Loucy (cell line): ENCODE measurements around the gene EXOSC2.
"Not testable (repeated sequence)": the region's sequence is repeated elsewhere in the genome, so short reads cannot be mapped to it uniquely, and the experiment has no call there.

Experiments used
- H2AFZ ChIP-seq: fragments of 200-600 bp; sonication (generic); 2 replicates; pipeline ENCODE4 v1.6.0; 2016; ENCODE audit warnings: antibody characterized with exemption, mild to moderate bottlenecking, low read length, moderate library complexity
- H3F3A ChIP-seq: fragments of 200-600 bp; 2 replicates; pipeline ENCODE4 v1.6.0; 2016; ENCODE audit warnings: antibody characterized with exemption, low read depth, mild to moderate bottlenecking
- H3K27me3 ChIP-seq: fragments of 200-600 bp; sonication (generic); 2 replicates; pipeline ENCODE4 v1.6.1; 2014; ENCODE audit warnings: low read length, mild to moderate bottlenecking; ENCODE audit not compliant: insufficient read depth, poor library complexity, severe bottlenecking
- H3K36me3 ChIP-seq: fragments of 200-600 bp; sonication (generic); 2 replicates; pipeline ENCODE4 v1.6.1; 2016; ENCODE audit warnings: low read length; ENCODE audit not compliant: insufficient read depth
- H3K4me1 ChIP-seq: fragments of 200-600 bp; sonication (generic); 2 replicates; pipeline ENCODE4 v1.5.1; 2014; ENCODE audit warnings: low read length, mild to moderate bottlenecking; ENCODE audit not compliant: insufficient read depth, poor library complexity, severe bottlenecking
- H3K4me2 ChIP-seq: fragments of 200-600 bp; sonication (generic); 2 replicates; pipeline ENCODE4 v1.6.0; 2014; ENCODE audit warnings: antibody characterized with exemption, low read length, low read depth, mild to moderate bottlenecking; ENCODE audit not compliant: poor library complexity, severe bottlenecking
- H3K4me3 ChIP-seq: fragments of 200-600 bp; sonication (generic); 2 replicates; pipeline ENCODE4 v1.5.1; 2014; ENCODE audit warnings: low read length, mild to moderate bottlenecking, mixed read lengths; ENCODE audit not compliant: poor library complexity, severe bottlenecking
- H3K79me2 ChIP-seq: fragments of 200-600 bp; sonication (generic); 2 replicates; pipeline ENCODE4 v1.6.1; 2014; ENCODE audit warnings: low read length; ENCODE audit not compliant: insufficient read depth
- H3K9ac ChIP-seq: fragments of 200-600 bp; sonication (generic); 2 replicates; pipeline ENCODE4 v1.6.0; 2014; ENCODE audit warnings: mild to moderate bottlenecking, low read depth, low read length, moderate library complexity; ENCODE audit not compliant: poor library complexity, severe bottlenecking
- H3K9me2 ChIP-seq: fragments of 200-600 bp; sonication (generic); replicated peaks from 2 replicates; pipeline ENCODE4 v1.6.1; 2016; ENCODE audit warnings: low read depth, low read length, mixed read lengths
- H3K9me3 ChIP-seq: fragments of 200-600 bp; sonication (generic); 2 replicates; pipeline ENCODE4 v1.6.1; 2014; ENCODE audit warnings: mild to moderate bottlenecking, antibody characterized with exemption, low read length, low read depth; ENCODE audit not compliant: insufficient read depth
- H4K20me1 ChIP-seq: fragments of 200-600 bp; sonication (generic); 2 replicates; pipeline ENCODE4 v1.6.0; 2014; ENCODE audit warnings: antibody characterized with exemption, low read length, mild to moderate bottlenecking; ENCODE audit not compliant: insufficient read depth, poor library complexity, severe bottlenecking
- EZH2phosphoT487 ChIP-seq: fragments of 200-600 bp; IDR thresholded peaks from 2 replicates; pipeline ENCODE4 v1.6.1; 2018; ENCODE audit warnings: antibody characterized with exemption, mild to moderate bottlenecking, moderate library complexity, borderline replicate concordance
- TF ChIP-seq, protein P1 (sequence below): fragments of 200-600 bp; sonication (generic); conservative IDR thresholded peaks from 2 replicates; pipeline ENCODE4 v1.5.1; 2014; ENCODE audit warnings: mild to moderate bottlenecking, antibody characterized with exemption, low read length

Gene EXOSC2

DNA sequence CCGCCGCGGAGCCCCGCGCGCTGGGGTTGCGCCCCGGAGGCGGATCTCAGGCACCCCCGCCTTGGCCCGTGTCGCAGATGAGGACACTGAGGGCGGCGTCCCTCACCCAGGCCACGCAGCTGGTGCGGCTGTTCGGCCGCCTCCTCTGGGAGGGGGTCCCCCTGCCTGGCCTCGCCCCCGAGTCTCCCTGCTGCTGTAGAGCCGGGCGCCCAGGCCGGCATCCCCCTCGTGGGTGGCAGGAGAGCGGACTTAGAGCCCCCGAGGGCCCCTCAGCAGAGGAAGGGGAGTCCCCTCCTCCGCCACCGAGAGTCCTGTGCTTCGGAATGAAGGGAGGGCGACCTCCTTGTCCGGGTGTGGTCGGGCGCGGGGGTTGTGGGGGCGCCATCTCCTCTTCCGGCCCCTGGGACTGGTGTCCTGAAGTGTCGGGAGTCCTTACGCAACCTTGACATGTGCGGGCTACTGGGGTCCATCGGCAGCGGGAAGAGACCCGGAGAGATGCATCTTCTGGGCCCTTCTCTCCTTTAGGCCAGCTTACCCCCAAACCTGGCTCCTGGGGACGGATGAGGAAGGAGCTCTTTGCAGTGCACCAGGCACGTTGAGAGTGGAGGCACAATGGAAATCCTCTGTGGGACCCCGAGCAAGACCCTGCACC is 11.7 kb upstream of the EXOSC2 start:
- Histone ChIP-seq H3K27me3 (no peaks in the 10 kb centered on the region), H2AFZ (peak overlapping the region; percentile 73), H3K9me2 (no peaks in the 10 kb centered on the region), H3K79me2 (no peaks in the 10 kb centered on the region), H3K4me2 (peak overlapping the region; percentile 85), H3K4me1 (peaks cover 4% of the 10 kb centered on the region), H3F3A (no peaks in the 10 kb centered on the region), H3K9me3 (no peaks in the 10 kb centered on the region), H3K36me3 (no peaks in the 10 kb centered on the region), H3K9ac (peak overlapping the region; percentile 56), H4K20me1 (no peaks in the 10 kb centered on the region), H3K4me3 (peak overlapping the region; percentile 72)
- no peak for TF ChIP-seq EZH2phosphoT487
- TF ChIP-seq, protein P1, sequence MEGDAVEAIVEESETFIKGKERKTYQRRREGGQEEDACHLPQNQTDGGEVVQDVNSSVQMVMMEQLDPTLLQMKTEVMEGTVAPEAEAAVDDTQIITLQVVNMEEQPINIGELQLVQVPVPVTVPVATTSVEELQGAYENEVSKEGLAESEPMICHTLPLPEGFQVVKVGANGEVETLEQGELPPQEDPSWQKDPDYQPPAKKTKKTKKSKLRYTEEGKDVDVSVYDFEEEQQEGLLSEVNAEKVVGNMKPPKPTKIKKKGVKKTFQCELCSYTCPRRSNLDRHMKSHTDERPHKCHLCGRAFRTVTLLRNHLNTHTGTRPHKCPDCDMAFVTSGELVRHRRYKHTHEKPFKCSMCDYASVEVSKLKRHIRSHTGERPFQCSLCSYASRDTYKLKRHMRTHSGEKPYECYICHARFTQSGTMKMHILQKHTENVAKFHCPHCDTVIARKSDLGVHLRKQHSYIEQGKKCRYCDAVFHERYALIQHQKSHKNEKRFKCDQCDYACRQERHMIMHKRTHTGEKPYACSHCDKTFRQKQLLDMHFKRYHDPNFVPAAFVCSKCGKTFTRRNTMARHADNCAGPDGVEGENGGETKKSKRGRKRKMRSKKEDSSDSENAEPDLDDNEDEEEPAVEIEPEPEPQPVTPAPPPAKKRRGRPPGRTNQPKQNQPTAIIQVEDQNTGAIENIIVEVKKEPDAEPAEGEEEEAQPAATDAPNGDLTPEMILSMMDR: no peak

DNA sequence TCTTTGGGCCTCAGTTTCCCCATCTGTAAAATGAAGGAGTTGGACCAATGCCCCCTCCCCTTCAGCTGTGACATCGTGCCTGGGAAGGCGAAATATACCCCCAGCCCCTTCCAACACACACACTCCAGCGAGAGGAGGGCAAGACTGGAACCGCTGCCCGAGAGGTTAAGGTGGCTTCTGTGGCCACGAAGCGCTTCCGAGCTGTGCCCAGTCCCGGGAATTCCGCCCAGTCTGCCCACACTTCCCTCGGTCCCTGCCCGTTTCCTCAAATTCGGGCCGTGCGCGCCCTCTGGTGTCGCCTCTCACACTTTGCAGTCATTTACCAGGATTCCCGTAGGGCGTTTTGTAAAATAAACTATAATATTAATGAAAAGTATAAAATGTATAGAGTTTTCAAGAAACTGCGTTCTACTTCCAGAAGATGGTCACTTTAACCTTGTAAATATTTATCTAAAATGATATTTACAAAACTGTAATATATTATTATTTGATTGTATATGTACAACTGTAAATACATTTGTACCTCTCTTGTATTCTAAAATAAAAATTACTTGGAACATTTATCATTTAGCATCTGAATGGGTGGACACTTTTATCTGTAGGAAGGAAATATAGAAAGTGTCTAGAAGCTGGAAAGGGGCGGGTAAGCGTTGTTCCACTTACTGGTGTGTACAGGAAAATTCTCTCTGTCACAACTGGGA is 11.0 kb upstream of the EXOSC2 start:
- Histone ChIP-seq H3K79me2 (no peaks in the 10 kb centered on the region), H3K4me3 (peak overlapping the region; percentile 72), H3K27me3 (no peaks in the 10 kb centered on the region), H3K4me2 (peak overlapping the region; percentile 85), H3K4me1 (peaks cover 4% of the 10 kb centered on the region), H3K36me3 (no peaks in the 10 kb centered on the region), H3F3A (no peaks in the 10 kb centered on the region), H3K9me2 (no peaks in the 10 kb centered on the region), H4K20me1 (no peaks in the 10 kb centered on the region), H2AFZ (peak overlapping the region; percentile 73), H3K9me3 (no peaks in the 10 kb centered on the region), H3K9ac (peak overlapping the region; percentile 56)
- TF ChIP-seq EZH2phosphoT487: no peak
- TF ChIP-seq, protein P1: peak; percentile 61

DNA sequence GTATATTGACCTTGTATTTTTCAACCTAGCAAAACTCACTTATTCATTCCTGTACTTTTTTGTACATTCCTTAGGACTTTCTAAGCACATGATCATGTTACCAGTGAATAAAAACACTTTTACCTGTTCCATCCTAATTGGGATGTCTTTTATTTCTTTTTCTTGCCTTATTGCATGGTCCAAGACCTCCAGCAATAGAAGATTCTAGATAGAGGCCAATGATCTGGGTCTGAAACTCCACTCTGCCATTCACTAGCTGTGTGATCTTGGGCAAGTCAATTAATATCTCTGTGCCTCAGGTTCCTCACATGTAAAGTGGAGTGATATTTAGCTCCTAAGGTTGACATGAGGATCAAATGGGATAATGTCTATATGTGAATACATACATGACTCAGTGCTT is 8.5 kb upstream of the EXOSC2 start:
- Histone ChIP-seq H3K9ac (no peak overlapping the region), H3K4me3 (no peak overlapping the region)

DNA sequence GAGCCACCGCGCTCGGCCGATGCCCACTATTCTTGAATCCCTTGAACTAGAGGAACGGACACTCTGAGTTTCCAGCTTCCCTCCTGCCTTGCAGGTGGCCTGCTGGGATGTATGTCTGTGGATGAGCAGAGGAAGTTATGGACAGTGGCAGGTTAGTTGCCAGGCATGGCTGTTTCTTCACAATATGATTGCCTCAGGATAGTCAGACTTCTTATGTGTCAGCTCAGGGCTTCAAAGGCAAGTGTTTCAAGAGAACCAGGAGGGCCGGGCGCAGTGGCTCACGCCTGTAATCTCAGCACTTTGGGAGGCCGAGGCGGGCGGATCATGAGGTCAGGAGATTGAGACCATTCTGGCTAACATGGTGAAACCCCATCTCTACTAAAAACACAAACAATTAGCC is 7.6 kb upstream of the EXOSC2 start:
- H3K36me3 ChIP-seq: not testable (repeated sequence)

More for the DNA sequence above, 8.5 kb upstream of the EXOSC2 start:
- no peaks in the 10 kb centered on the region for H3K36me3 ChIP-seq
- H3K79me2 ChIP-seq: no peaks in the 10 kb centered on the region
- H3K4me1 ChIP-seq: peaks cover 4% of the 10 kb centered on the region
- TF ChIP-seq EZH2phosphoT487: no peak
- TF ChIP-seq, protein P1: no peak
- no peaks in the 10 kb centered on the region for H3F3A ChIP-seq
- H3K4me2 ChIP-seq: no peak overlapping the region
- no peak overlapping the region for H2AFZ ChIP-seq
- H3K27me3 ChIP-seq: no peaks in the 10 kb centered on the region
- H3K9me3 ChIP-seq: no peaks in the 10 kb centered on the region
- no peaks in the 10 kb centered on the region for H3K9me2 ChIP-seq
- H4K20me1 ChIP-seq: no peaks in the 10 kb centered on the region

More for the DNA sequence above, 7.6 kb upstream of the EXOSC2 start:
- H3K9ac ChIP-seq, H3K4me3 ChIP-seq, H3K27me3 ChIP-seq, H4K20me1 ChIP-seq, H3K4me1 ChIP-seq, H3K79me2 ChIP-seq, H2AFZ ChIP-seq, H3K9me3 ChIP-seq, H3K9me2 ChIP-seq, H3K4me2 ChIP-seq, H3F3A ChIP-seq: not testable (repeated sequence)
